Bronchial smooth muscle cell (primary cell): ENCODE measurements around the gene NAMPT. TPM values are rescaled to one million over a fixed set of nuclear protein-coding genes. Genes with fewer than 3 reads are reported as not detected.

ENCODE experiments used
- total RNA-seq: library from RNA; depleted of rRNA; stranded (reverse); fragments of >200 nt; gene quantifications from 2 replicates; pipeline ENCODE4 v1.2.1, GENCODE V29; 2014

Gene NAMPT
- total RNA-seq: 72.2 and 83.5 TPM in 2 replicates

GRCh38 chr7:106284714-106285050, at the start of gene NAMPT:
NAMPT (minus strand) TSS chr7:106284983; CDS start chr7:106284884, 99 bp downstream.

Other genes starting within 250 kb of the NAMPT start
- 24.6 and 35.8 TPM in 2 replicates for gene SYPL1, start 172.7 kb downstream of the NAMPT start, total RNA-seq